CD4-positive, alpha-beta T cell treated with Interferon gamma for 1 hour (primary cell): ENCODE measurements around the gene PTPDC1.
"Not testable (repeated sequence)": the region's sequence is repeated elsewhere in the genome, so short reads cannot be mapped to it uniquely, and the experiment has no call there.

Source experiments
- DNase-seq: peaks from one replicate; pipeline ENCODE4 v3.0.0-alpha.2; 2020

The PTPDC1 gene

DNA sequence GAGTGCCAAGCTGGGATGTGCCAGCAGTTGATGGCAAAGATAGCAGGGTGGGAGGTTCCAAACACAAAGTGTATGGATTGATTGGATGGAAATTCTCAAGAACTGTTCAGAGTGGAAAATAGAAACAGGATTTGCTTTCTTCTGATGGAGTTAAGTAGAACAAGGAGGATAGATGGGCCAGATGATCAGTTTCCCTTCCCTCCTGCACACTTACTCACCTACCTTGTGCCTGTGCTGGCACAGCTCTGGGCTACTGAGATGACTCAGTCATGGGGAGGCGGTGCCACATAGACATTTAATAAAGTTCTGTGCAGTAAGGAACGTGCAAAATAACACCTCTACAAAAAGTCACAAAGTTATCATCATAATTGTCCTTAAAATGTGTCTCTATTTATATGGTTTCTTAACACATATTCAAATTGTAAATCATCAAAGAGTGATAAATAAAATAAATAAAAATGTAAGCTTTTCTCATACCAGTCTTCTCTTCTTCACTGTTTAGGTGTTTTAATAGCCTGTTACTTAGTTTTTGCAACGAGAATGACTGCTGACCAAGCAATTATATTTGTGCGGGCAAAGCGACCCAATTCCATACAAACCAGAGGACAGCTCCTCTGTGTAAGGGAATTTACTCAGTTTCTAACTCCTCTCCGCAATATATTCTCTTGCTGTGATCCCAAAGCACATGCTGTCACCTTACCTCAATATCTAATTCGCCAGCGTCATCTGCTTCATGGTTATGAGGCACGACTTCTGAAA lies 12.7 kb downstream of the PTPDC1 start:
- DNase-seq, result no peak

DNA sequence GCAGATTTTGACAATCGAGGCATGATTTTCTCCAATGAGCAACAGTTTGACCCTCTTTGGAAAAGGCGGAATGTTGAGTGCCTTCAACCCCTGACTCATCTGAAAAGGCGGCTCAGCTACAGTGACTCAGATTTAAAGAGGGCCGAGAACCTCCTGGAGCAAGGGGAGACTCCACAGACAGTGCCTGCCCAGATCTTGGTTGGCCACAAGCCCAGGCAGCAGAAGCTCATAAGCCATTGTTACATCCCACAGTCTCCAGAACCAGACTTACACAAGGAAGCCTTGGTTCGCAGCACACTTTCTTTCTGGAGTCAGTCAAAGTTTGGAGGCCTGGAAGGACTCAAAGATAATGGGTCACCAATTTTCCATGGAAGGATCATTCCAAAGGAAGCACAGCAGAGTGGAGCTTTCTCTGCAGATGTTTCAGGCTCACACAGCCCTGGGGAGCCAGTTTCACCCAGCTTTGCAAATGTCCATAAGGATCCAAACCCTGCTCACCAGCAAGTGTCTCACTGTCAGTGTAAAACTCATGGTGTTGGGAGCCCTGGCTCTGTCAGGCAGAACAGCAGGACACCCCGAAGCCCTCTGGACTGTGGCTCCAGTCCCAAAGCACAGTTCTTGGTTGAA lies 13.6 kb downstream of the PTPDC1 start:
- no peak for DNase-seq

DNA sequence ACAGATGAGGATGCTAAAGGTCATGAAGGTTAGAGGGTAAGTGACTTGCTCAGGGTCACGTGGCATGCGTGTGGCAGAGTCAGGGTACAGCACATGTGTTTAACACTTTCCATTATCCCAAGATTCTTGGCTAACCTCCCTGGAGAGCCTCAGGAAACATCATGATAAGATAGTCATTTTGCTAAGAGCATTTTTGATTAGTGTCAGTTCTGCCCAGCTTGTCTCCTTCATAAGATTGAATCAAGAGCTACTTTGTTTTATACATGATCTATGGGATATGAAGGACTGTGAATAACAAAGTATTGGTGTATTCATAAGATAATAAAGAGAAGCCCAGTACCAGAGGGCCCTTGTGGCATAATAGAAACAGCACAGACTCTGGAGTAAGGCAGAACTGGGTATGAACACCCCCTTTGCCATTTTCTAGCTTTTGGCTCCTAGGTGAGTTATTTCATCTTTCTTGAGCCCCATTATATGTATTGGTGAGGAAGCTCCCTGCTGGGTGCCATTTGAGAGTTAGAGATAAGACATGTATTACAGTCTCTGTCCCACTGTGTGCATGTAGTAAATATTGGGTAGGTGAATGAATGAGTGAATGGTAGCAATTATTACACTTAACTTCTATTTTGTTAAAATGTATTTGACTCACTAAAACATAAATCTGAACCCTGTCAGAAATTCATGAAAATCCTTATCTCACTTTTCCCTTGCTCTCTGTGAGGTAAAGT lies 16.1 kb downstream of the PTPDC1 start:
- DNase-seq, result no peak

DNA sequence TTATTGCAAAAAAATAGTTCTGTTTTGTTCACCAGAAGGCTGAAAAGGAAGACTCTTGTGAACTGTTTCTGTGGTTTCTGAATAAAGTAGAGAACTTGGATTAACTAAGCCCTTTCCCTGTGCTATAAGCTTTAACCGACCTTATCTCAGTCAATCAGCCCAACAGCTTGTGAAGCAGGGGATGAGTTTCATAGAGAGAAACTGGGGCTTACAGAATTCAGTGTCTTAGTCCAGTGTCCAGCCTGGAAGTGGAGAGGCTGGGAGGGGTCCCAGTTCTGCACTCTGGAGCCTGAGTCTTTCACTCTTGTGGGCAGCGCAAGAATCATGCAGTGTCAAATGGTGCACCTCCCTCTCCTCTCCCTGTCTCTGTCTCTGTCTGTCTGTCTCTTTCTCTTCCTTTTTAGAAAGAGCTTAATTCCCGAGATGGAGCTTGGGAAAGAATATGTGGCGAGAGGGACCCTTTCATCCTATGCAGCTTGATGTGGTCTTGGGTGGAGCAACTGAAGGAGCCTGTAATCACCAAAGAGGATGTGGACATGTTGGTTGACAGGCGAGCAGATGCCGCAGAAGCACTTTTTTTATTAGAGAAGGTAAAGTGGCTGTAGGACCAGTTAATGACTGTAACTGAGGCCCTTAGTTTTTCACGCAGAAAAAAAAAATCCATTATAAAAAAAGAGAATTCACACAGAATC lies 17.0 kb downstream of the PTPDC1 start:
- no peak for DNase-seq

DNA sequence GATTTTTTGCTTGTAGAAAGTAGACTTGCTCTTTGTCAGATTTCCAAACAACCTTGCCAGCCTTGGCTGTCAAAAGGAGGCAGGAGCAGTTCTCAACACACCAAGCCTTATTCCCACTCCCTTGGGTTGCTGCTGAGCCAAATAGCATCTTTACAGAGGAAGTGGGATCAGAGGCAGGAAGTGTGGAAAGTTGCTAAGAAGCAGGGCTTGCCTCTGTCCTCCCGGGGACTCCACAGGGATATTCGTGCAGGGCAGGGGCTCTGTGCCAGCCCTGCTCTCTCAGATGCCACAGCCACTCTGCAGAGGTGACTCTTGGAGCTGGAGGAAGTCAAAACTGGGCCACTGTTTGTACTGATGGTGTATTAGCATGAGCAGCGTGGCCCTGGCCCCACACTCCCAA lies 24.3 kb downstream of the PTPDC1 start:
- no peak for DNase-seq

DNA sequence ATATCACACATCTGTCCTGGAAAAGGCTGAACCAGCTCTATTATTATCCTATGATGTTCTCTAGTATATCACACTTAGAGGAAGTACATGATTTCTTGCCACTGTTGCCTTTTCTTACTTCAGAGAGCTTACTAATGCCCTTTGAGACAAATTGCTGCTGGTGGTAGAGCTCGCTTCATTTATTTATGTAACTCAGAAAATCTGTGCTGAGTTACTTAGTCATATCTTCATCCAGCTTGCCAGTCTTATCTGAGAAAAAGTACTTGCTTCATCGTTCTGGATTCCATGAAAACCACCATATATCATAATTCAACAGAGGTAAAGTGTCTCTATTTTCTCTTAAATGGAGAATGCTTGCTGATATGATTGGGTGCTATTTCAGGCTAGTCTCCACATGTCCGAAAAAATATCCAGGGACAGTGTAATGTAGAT lies 26.6 kb downstream of the PTPDC1 start:
- no peak for DNase-seq

DNA sequence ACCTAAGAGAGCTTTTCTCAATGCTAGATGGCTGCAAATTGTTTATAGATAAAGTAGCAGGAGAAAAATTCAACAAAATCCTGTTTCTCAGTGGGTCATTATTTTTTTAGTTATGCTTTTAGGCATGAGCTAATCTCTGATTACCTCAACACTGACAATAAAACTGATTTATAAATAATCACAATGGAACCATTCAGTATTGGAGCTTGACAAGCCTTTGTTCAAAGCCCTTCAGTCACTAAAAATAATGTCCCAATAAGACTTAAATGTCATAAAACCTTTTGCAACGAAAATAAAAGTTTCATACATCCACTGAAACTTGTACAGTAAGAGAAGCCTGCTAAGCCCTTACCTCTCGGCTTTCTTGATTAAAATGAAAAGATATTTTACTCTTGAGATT lies 27.2 kb downstream of the PTPDC1 start:
- no peak for DNase-seq

DNA sequence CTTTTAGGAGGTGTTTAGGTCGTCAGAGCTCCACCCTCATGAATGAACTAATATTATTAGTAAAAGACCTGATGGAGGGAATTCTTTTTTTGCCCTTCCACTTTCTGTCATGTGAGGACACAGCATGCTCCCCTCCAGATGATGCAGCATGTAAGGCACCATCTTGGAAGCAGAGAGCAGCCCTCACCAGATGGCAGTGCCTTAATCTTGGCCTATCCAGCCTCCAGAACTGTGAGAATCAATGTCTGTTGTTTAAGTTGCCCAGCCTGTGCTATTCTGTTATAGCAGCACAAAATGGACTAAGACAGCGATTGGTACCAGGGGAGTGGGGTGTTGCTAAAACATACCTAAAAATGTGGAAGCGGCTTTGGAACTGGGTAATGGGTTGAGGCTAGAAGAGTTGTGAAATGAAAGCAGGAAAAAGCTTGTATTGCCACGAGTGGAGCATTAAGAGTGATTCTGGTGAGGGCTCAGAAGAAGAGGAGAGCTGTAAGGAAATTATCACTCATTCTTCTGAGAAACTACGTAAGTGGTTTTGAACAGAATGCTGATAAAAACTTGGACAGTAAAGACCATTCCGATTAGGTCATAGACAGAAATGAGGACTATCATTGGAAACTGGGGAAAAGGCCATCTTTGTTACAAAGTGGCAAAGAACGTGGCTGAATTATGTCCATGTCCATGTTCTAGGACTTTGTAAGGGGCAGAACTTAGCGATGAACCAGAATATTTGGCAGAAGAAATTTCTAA lies 28.6 kb downstream of the PTPDC1 start:
- DNase-seq, result no peak

DNA sequence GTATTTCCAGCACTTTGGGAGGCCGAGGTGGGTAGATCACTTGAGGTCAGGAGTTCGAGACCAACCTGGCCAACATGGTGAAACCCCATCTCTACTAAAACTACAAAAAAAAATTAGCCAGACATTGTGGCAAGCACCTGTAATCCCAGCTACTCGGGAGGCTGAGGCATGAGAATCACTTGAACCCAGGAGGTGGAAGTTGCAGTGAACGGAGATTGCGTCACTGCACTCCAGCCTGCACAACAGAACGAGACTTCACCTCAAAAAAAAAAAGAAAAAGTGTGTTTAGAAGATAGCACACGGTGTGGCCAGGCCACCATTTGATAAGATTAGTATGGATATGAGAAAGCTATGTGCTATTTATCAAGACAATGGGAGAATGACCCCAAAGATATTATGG lies 35.8 kb downstream of the PTPDC1 start:
- not testable (repeated sequence) for DNase-seq

DNA sequence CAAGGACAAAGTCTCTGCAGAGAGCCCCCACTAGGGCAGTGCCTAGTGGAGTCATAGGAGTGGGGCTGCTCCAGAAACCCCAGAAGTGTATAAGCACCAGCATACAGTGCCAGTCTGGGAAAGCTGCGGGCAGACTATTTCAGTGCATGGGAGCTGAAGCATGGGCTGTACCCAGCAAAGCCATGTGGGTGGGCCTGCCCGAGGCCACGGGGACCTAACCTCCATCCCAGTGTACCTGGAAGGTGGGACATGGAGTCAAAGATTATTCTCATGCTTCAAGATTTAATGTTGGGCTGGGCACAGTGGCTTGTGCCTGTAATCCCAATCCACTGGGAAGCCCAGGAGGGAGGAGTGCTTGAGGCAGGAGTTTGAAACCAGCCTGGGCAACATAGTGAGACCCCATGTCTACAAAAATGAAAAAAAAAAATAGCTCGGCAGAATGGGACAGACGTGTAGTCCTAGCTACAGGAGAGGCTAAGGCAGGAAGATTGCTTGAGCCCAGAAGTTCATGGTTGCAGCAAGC lies 36.7 kb downstream of the PTPDC1 start:
- no peak for DNase-seq

DNA sequence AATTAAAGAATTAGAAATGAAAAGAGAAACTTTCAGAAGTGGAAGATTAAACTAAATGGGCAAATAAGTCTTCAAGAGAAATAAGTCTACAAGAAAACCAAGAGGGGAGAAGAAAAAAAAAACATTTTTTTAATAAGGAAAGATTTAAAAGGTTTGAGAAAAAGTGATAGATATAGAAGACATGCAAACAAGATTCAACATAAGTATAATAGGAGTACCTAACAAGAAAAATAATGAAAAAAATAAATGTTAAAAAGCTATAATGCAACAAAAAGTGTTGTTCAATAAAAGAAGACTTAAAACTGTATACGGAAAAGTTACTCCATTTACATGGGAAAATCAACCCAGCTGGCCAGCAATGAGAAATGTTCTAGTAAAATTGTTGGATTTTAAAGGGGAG lies 42.6 kb downstream of the PTPDC1 start:
- no peak for DNase-seq

DNA sequence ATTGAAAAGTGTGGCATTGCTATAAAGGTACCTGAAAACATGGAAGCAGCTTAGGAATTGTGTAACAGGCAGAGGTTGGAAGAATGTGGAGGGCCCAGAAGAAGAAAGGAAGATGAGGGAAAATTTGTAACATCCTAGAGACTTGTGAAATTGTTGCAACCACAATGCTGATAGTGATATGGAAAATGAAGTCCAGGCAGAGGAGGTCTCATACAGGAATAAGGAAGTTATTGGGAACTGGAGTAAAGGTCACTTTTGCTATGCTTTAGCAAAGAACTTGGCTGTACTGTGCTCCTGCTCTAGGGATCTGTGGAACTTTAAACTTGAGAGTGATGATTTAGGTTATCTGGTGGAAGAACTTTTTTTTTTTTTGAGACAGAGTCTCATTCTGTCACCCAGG lies 43.5 kb downstream of the PTPDC1 start:
- DNase-seq, result no peak

DNA sequence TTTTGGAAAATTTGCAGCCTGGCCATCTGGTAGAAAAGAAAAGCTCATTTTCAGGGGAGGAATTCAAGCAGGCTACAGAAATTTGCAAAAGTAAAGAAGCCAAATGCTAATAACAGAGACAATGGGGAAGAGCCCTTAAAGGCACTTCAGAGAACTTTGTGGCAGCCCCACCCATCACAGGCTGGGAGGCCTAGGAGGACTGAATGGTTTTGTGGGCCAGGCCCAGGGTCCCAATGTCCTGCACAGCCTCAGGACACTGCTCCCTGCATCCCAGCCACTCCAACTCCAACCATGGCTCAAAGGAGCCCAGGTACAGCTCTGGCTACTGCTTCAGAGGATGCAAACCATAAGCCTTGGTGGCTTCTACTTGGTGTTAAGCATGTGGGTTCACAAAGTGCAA lies 44.3 kb downstream of the PTPDC1 start:
- DNase-seq, result no peak

DNA sequence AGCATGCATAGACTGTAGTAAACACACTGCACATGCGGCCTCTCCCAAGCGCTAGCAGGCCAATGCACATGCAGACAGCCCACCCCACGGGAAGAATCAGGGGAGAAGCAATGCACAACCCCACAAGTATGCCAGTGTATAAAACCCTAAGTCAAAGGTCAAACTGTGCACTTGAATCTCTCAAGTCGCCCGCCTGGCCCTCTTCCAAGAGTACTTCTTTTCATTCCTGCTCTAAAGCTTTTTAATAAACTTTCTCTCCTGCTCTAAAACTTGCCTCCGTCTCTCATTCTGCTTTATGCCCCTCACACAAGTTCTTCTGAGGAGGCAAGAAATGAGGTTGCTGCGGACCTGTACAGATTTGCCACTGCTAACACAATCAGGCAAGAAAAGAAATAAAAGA lies 50.4 kb downstream of the PTPDC1 start:
- no peak for DNase-seq

DNA sequence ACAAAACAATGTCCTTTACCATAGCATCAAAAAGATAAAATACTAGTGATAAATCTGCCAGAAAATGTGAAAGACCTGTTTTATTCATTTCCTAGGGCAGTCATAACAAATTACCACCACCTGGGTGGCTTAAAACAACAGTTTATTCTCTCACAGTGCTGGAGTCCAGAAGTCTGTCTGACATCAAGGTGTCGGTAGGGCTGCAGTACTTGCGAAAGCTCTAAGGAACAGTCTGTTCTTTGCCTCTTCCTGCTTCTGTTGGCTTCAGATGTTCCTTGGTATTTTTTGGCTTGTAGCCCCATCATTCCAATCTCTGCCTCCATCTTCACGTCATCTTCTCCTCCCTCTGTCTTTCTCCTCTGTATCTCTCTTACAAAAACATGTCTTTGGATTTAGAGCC lies 51.0 kb downstream of the PTPDC1 start:
- no peak for DNase-seq

DNA sequence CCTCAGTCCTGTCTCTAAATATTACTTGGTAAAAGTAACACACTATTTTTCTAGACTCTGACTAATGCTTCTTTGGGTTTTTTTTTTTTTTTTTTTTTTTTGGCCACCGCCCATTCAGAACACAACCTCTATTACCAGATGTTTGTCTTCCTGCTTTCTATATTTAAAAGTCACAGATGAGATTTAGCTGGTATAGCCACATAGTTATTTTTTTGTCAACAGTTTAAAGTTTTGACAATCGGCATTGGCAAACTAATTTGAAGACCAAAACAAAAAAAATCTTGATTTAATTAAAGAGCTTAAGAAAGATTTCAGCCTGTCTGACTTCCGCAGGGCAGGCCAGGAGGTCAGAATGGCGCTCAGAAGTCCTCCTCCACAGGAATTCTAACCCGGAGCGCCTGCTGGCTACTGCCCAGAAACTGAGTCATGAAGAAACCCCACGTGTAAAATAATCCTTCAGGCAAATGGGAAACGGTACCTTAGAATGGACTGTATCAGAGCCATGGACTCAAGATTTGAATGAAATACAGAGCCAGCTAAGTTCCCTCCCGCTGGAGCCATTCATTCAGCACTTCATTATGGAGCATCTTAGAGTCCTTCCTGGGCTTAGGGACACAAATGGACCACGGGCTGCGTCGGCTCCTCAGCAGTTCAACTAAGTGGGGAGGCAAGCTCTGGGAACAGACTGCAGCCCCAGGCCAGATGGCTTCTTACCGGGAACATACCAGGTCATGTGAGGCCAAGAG lies 55.6 kb downstream of the PTPDC1 start:
- DNase-seq, result no peak

DNA sequence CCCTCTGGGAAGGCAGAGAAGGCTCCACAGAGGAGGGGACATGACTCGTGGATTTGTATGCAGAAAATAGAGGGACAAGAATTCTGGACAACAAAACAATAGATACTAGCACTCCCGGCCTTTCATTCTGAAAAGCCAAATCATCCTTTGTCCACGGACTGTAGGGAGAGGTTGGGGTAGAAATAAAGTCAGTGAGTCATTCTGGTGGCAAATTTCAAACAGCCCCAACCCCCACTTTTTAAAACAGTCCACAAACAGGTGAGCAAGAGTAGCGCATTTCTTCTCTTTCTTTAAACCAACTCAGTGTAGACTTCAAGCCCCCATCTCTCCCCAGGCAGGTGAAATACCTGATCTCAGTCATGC lies 56.1 kb downstream of the PTPDC1 start:
- DNase-seq, result no peak

DNA sequence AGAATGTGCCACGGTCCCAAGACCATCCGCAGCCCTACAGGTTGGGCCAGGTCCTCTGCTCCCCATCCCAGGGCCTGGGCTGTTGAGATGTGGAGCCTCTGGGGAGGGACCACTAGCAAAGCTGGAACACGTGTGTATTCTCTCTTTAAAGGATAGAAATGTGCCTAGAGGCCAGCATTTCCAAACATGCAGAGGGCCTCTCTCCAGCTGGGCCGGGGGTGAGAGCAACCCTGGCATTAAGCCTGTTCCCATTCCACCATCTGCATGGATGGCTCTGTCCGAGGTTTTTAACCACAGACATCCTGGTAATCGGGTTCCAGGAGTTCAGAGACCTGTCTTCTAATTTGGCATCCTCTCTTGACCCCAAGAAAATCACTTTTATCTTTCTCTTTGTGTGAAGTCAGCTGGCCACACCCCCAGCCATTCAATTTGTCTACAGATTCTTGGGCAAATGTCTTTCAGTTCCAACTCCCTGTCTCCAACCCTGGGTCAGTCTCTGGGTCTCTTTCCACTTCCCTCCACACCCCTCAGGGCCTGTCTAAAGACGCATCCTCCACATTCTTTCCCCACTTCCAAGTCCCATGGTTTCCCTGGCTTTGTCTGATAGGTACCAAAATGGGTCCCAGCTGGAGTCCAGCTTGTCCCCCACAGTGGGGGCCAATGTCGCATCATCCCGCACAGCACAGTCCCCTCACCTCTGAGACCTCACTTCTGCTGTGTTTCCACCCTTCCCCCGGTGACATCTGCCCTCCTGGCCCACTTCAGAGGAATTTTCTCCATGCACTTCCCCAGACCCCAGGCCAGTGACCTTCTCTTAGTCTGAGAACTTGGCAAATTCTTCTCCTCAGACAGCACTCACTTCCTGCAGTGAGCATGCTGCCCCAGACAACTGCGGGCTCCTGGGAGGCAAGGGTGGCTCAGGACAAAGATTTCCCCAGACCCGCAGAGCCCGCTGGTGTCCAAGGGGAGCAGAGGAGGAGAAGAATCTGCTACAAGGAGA lies 56.8 kb downstream of the PTPDC1 start:
- no peak for DNase-seq

DNA sequence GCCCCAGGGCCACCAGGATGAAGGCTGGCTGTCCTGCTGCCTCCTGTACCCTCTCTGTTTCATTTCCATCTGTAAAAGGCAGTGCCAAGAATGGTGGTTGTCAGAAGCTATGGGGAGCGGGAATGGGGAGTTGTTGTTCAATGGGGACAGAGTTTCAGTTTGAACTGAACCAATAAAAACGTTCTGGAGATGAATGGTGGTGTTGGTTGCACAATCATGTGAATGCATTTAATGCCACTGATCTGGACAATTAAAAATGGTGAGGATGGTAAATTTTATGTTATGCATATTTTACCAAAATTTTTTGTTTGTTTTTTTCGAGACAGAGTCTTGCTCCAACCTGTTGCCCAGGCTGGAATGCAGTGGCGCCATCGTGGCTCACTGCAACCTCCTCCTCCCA lies 58.1 kb downstream of the PTPDC1 start:
- DNase-seq, result no peak

DNA sequence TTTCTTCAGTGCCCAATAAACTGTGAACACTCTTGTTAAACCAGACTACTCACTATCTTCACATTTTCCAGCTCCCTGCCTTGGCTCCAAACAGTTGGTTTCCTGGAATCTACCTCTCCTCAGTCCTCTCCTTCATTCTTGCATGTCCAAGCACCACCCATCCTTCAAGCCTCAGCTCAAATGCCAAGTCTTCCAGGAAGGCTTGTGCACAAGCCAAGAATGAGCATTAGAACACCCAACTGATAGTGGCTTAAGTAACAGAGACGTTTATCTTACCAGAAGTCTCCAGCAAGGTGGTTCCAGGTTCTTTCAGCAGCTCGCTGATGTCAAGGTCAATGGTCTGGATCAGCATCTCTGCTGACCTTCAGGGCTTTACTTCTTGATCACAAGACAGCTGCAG lies 60.1 kb downstream of the PTPDC1 start:
- DNase-seq, result no peak

DNA sequence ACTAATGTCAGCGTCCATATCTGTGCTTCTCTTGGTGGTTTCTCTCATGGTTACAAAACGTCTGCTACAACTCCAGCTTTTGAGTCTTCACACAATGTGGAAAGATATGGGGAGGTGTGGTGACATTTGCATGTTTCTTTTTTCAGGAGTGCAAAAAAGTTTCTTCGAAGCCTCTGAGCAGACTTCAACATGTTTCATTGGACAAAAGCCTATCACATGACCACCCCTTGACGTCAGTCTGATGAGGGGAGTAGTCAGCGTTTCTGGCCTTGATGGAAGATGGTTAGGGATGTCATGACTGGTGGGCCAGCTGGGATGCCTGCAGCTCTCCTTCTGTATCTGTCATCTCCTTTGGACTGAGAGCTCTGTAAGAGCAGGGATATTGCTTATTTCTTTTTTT lies 61.4 kb downstream of the PTPDC1 start:
- no peak for DNase-seq
